ENCODE data around the gene RIN3.
"Not testable (repeated sequence)": the region's sequence is repeated elsewhere in the genome, so short reads cannot be mapped to it uniquely, and the experiment has no call there.

Gene RIN3

GRCh38 chr14:92531106-92531873, 17.7 kb downstream of the RIN3 start:
- DNase-seq, result no peak

- DNase-seq, result no peak
These were observed 19.0 kb downstream of the RIN3 start for GRCh38 chr14:92532490-92533163.

- no peak for DNase-seq
These were observed 21.5 kb downstream of the RIN3 start for GRCh38 chr14:92534932-92535643.

GRCh38 chr14:92536231-92536630, 22.6 kb downstream of the RIN3 start:
- not testable (repeated sequence) for DNase-seq

- no peak for DNase-seq
These were observed 24.9 kb downstream of the RIN3 start for GRCh38 chr14:92538412-92538985.

- no peak for DNase-seq
These were observed 25.8 kb downstream of the RIN3 start for GRCh38 chr14:92539419-92539818.

GRCh38 chr14:92539875-92540274, 26.3 kb downstream of the RIN3 start:
- no peak for DNase-seq

- no peak for DNase-seq
These were observed 27.0 kb downstream of the RIN3 start for GRCh38 chr14:92540472-92541048.

- no peak for DNase-seq
These were observed 29.4 kb downstream of the RIN3 start for GRCh38 chr14:92542766-92543554.

GRCh38 chr14:92544051-92544720, 30.6 kb downstream of the RIN3 start:
- DNase-seq, result no peak

- DNase-seq, result no peak
These were observed 32.9 kb downstream of the RIN3 start for GRCh38 chr14:92546347-92547053.

- no peak for DNase-seq
These were observed 35.7 kb downstream of the RIN3 start for GRCh38 chr14:92549105-92549858.

- DNase-seq, result no peak
These were observed 36.3 kb downstream of the RIN3 start for GRCh38 chr14:92549859-92550230.

GRCh38 chr14:92551044-92551841, 37.7 kb downstream of the RIN3 start:
- DNase-seq, result no peak

- no peak for DNase-seq
These were observed 38.5 kb downstream of the RIN3 start for GRCh38 chr14:92552066-92552465.

GRCh38 chr14:92553438-92553837, 39.9 kb downstream of the RIN3 start:
- no peak for DNase-seq

GRCh38 chr14:92555465-92556111, 42.0 kb downstream of the RIN3 start:
- DNase-seq, result no peak

- no peak for DNase-seq
These were observed 42.7 kb downstream of the RIN3 start for GRCh38 chr14:92556255-92556741.
